GM23338 (cell line): Measurements from ENCODE around the gene SLC35F6.

ENCODE experiments used
- CREB1 ChIP-seq: fragments of 250-450 bp; sonication (Bioruptor Pico); IDR thresholded peaks from 2 replicates; pipeline ENCODE4 v1.5.0; 2020; ENCODE audit warnings: low read depth, mild to moderate bottlenecking, moderate library complexity
- CTCF ChIP-seq, 2 experiments: fragments of 200-600 bp in 1 of 2; sonication (generic) in 1 of 2; conservative IDR thresholded peaks; 2 replicates each; pipeline versions ENCODE4 v1.5.1 to v1.6.1; 2016 to 2017; ENCODE audit warnings: antibody characterized with exemption in 2 of 2, low read depth in 2 of 2, mild to moderate bottlenecking in 2 of 2, moderate library complexity in 1 of 2
- ETS1 ChIP-seq: IDR thresholded peaks from 2 replicates; pipeline ENCODE4 v1.6.1; 2016; ENCODE audit warnings: antibody characterized with exemption
- EZH2 ChIP-seq: fragments of 200-600 bp; sonication (generic); IDR thresholded peaks from one replicate; pipeline ENCODE4 v1.8.0; 2017; ENCODE audit warnings: antibody characterized with exemption, mild to moderate bottlenecking, low read depth; ENCODE audit not compliant: unreplicated experiment
- EZH2phosphoT487 ChIP-seq: fragments of 200-600 bp; sonication (generic); IDR thresholded peaks from one replicate; pipeline ENCODE4 v1.8.1; 2018; ENCODE audit warnings: antibody characterized with exemption; ENCODE audit not compliant: unreplicated experiment
- JUNB ChIP-seq: IDR thresholded peaks from one replicate; pipeline ENCODE4 v1.6.1; 2016; ENCODE audit warnings: antibody characterized with exemption; ENCODE audit not compliant: unreplicated experiment
- NANOG ChIP-seq: IDR thresholded peaks from 2 replicates; pipeline ENCODE4 v1.6.1; 2016; ENCODE audit warnings: antibody characterized with exemption, borderline replicate concordance
- POLR2AphosphoS5 ChIP-seq: IDR thresholded peaks from 2 replicates; pipeline ENCODE4 v1.6.1; 2016; ENCODE audit warnings: antibody characterized with exemption, low read depth
- REST ChIP-seq: IDR thresholded peaks from one replicate; pipeline ENCODE4 v1.6.1; 2018; ENCODE audit warnings: antibody characterized with exemption; ENCODE audit not compliant: unreplicated experiment
- ZNF114 ChIP-seq: fragments of 250-450 bp; sonication (Bioruptor Pico); IDR thresholded peaks from 2 replicates; pipeline ENCODE4 v1.5.0; 2020; ENCODE audit warnings: mild to moderate bottlenecking, moderate library complexity
- ZNF331 ChIP-seq: fragments of 250-450 bp; sonication (Bioruptor Pico); IDR thresholded peaks from 2 replicates; pipeline ENCODE4 v1.5.0; 2020; ENCODE audit warnings: low read depth, mild to moderate bottlenecking, moderate library complexity

GRCh38 chr2:26792720-26793119 lies 28.6 kb downstream of the SLC35F6 start:
- TF ChIP-seq EZH2phosphoT487 (no peak), CTCF (conservative IDR thresholded peaks at IDR 0.05; ENCODE audit: low read depth in 2 of 2) (no peak), CREB1 (CRISPR knock-in tag) (no peak), POLR2AphosphoS5 (no peak), EZH2 (no peak), REST (no peak), ZNF114 (CRISPR knock-in tag) (no peak), ZNF331 (CRISPR knock-in tag) (no peak), JUNB (no peak), NANOG (no peak), ETS1 (no peak)
